Neural progenitor cell (in vitro differentiated cells): Measurements from ENCODE around the gene IL25. TPM values are rescaled to one million over a fixed set of nuclear protein-coding genes. Genes with fewer than 3 reads are reported as not detected.
"Not testable (repeated sequence)": the region's sequence is repeated elsewhere in the genome, so short reads cannot be mapped to it uniquely, and the experiment has no call there.

Experiments
- DNase-seq: peaks from one replicate; pipeline ENCODE4 v3.0.0-alpha.2; 2016; ENCODE audit warnings: low spot score
- H2AFZ ChIP-seq: fragments of 200-600 bp; sonication (generic); replicated peaks from 2 replicates; pipeline ENCODE4 v1.6.1; 2016; ENCODE audit warnings: antibody characterized with exemption
- H3F3A ChIP-seq: fragments of 200-600 bp; sonication (generic); 2 replicates; pipeline ENCODE4 v1.6.1; 2016; ENCODE audit warnings: antibody characterized with exemption, low read depth
- H3K27ac ChIP-seq: fragments of 200-600 bp; sonication (generic); 2 replicates; pipeline ENCODE4 v1.5.1; 2016; ENCODE audit warnings: mild to moderate bottlenecking
- H3K27me3 ChIP-seq: fragments of 200-600 bp; sonication (generic); 2 replicates; pipeline ENCODE4 v1.6.1; 2016; ENCODE audit warnings: mild to moderate bottlenecking, moderate library complexity
- H3K36me3 ChIP-seq: fragments of 200-600 bp; sonication (generic); 2 replicates; pipeline ENCODE4 v1.5.1; 2016
- H3K4me1 ChIP-seq: fragments of 200-600 bp; sonication (generic); 2 replicates; pipeline ENCODE4 v1.6.1; 2016; ENCODE audit warnings: mixed run types
- H3K4me2 ChIP-seq: fragments of 200-600 bp; sonication (generic); 2 replicates; pipeline ENCODE4 v1.6.1; 2016
- H3K4me3 ChIP-seq: fragments of 200-600 bp; sonication (generic); 2 replicates; pipeline ENCODE4 v1.5.1; 2016
- H3K79me2 ChIP-seq: fragments of 200-600 bp; sonication (generic); 2 replicates; pipeline ENCODE4 v1.6.1; 2016; ENCODE audit warnings: low read depth
- H3K9ac ChIP-seq: fragments of 200-600 bp; sonication (generic); 2 replicates; pipeline ENCODE4 v1.6.1; 2016
- H3K9me3 ChIP-seq: fragments of 200-600 bp; sonication (generic); 2 replicates; pipeline ENCODE4 v1.5.1; 2016; ENCODE audit warnings: low read depth
- H4K20me1 ChIP-seq: fragments of 200-600 bp; sonication (generic); 2 replicates; pipeline ENCODE4 v1.6.1; 2016; ENCODE audit warnings: low read depth
- H3K27ac Mint-ChIP-seq: 3 replicates; pipeline ENCODE4 v1.8.0; 2021; ENCODE audit warnings: mixed read lengths
- H3K27me3 Mint-ChIP-seq: 2 replicates; pipeline ENCODE4 v1.8.0; 2022; ENCODE audit warnings: low read depth, mild to moderate bottlenecking, inconsistent platforms, moderate library complexity, mixed read lengths; ENCODE audit not compliant: insufficient read depth
- H3K36me3 Mint-ChIP-seq: 3 replicates; pipeline ENCODE4 v1.8.0; 2021; ENCODE audit warnings: mixed read lengths
- H3K4me1 Mint-ChIP-seq: 3 replicates; pipeline ENCODE4 v1.8.0; 2021; ENCODE audit warnings: mixed read lengths
- H3K4me3 Mint-ChIP-seq: 3 replicates; pipeline ENCODE4 v1.8.0; 2021; ENCODE audit warnings: mild to moderate bottlenecking, moderate library complexity, mixed read lengths
- H3K9me3 Mint-ChIP-seq: 3 replicates; pipeline ENCODE4 v1.8.0; 2020; ENCODE audit warnings: mixed read lengths
- CTCF ChIP-seq: fragments of 200-600 bp; sonication (generic); IDR thresholded peaks from 2 replicates; pipeline ENCODE4 v1.5.1; 2017; ENCODE audit warnings: antibody characterized with exemption, mild to moderate bottlenecking
- EZH2 ChIP-seq: fragments of 200-600 bp; sonication (generic); IDR thresholded peaks from 2 replicates; pipeline ENCODE4 v1.6.1; 2017; ENCODE audit warnings: antibody characterized with exemption, mild to moderate bottlenecking, moderate library complexity
- EZH2phosphoT487 ChIP-seq: fragments of 200-600 bp; sonication (generic); IDR thresholded peaks from 2 replicates; pipeline ENCODE4 v1.6.1; 2017; ENCODE audit warnings: antibody characterized with exemption
- total RNA-seq: library from RNA; depleted of rRNA; stranded (reverse); fragments of >200 nt; gene quantifications from 2 replicates; pipeline ENCODE4 v1.2.3, GENCODE V29; 2015; ENCODE audit warnings: low replicate concordance

Gene IL25
- total RNA-seq, 1 donor from 2014 or later: not detected

- Histone ChIP-seq H3K9me3 (no peaks in the 10 kb centered on the region), H3K4me2 (no peak overlapping the region), H3K4me3 (no peak overlapping the region), H3K27ac (no peak overlapping the region), H3K36me3 (no peaks in the 10 kb centered on the region), H4K20me1 (no peaks in the 10 kb centered on the region), H3F3A (no peaks in the 10 kb centered on the region), H3K9ac (no peak overlapping the region), H3K79me2 (no peaks in the 10 kb centered on the region), H3K4me1 (no peaks in the 10 kb centered on the region), H3K27me3 (peaks cover 6% of the 10 kb centered on the region), H2AFZ (no peak overlapping the region)
- Mint-ChIP-seq H3K4me3 (no peak overlapping the region), H3K9me3 (peaks cover 6% of the 10 kb centered on the region), H3K27me3 (peaks cover 18% of the 10 kb centered on the region), H3K27ac (peak overlapping the region; percentile 37), H3K4me1 (peaks cover 5% of the 10 kb centered on the region), H3K36me3 (no peaks in the 10 kb centered on the region)
- no peak for TF ChIP-seq CTCF
- no peak for TF ChIP-seq EZH2phosphoT487
- no peak for TF ChIP-seq EZH2
- no peak for DNase-seq
These were observed 26.5 kb downstream of the IL25 start for GRCh38 chr14:23399136-23399535.

- no peak for TF ChIP-seq EZH2
- no peak for TF ChIP-seq EZH2phosphoT487
- no peak for TF ChIP-seq CTCF
- Histone ChIP-seq H3K27ac (no peak overlapping the region), H3K9me3 (no peaks in the 10 kb centered on the region), H3K36me3 (no peaks in the 10 kb centered on the region), H4K20me1 (no peaks in the 10 kb centered on the region), H3K4me3 (no peak overlapping the region), H3F3A (no peaks in the 10 kb centered on the region), H2AFZ (no peak overlapping the region), H3K9ac (no peak overlapping the region), H3K4me2 (no peak overlapping the region), H3K27me3 (peaks cover 6% of the 10 kb centered on the region), H3K4me1 (no peaks in the 10 kb centered on the region), H3K79me2 (no peaks in the 10 kb centered on the region)
- Mint-ChIP-seq H3K27me3 (peaks cover 16% of the 10 kb centered on the region), H3K4me3 (no peak overlapping the region), H3K9me3 (peaks cover 6% of the 10 kb centered on the region), H3K36me3 (no peaks in the 10 kb centered on the region), H3K4me1 (peaks cover 5% of the 10 kb centered on the region), H3K27ac (peak overlapping the region; percentile 37)
- DNase-seq: no peak
These were observed 27.0 kb downstream of the IL25 start for GRCh38 chr14:23399591-23399990.

- H3K4me1 ChIP-seq, H3K4me3 ChIP-seq, H3K79me2 ChIP-seq, H3K27ac ChIP-seq, H4K20me1 ChIP-seq, H3K4me1 Mint-ChIP-seq, H3K9ac ChIP-seq, DNase-seq, H3K4me2 ChIP-seq, H3K36me3 ChIP-seq, H3K9me3 Mint-ChIP-seq, H2AFZ ChIP-seq, H3K27ac Mint-ChIP-seq, H3K27me3 ChIP-seq, H3K36me3 Mint-ChIP-seq, H3K9me3 ChIP-seq, H3K4me3 Mint-ChIP-seq, H3F3A ChIP-seq: not testable (repeated sequence)
- peaks cover 18% of the 10 kb centered on the region for H3K27me3 Mint-ChIP-seq
These were observed 28.0 kb downstream of the IL25 start for GRCh38 chr14:23400496-23401149.

GRCh38 chr14:23401291-23401690 is 28.7 kb downstream of the IL25 start:
- H3K27me3 ChIP-seq: peaks cover 6% of the 10 kb centered on the region
- no peaks in the 10 kb centered on the region for H3K79me2 ChIP-seq
- Mint-ChIP-seq H3K9me3 (peaks cover 6% of the 10 kb centered on the region), H3K27ac (no peak overlapping the region), H3K36me3 (no peaks in the 10 kb centered on the region), H3K4me3 (no peak overlapping the region), H3K27me3 (peaks cover 14% of the 10 kb centered on the region), H3K4me1 (peaks cover 8% of the 10 kb centered on the region)
- H3K27ac ChIP-seq: no peak overlapping the region
- no peaks in the 10 kb centered on the region for H3K4me1 ChIP-seq
- no peak overlapping the region for H3K9ac ChIP-seq
- TF ChIP-seq CTCF (no peak), EZH2 (no peak), EZH2phosphoT487 (no peak)
- H2AFZ ChIP-seq: no peak overlapping the region
- no peaks in the 10 kb centered on the region for H4K20me1 ChIP-seq
- H3K9me3 ChIP-seq: no peaks in the 10 kb centered on the region
- no peaks in the 10 kb centered on the region for H3F3A ChIP-seq
- DNase-seq: no peak
- no peaks in the 10 kb centered on the region for H3K36me3 ChIP-seq
- no peak overlapping the region for H3K4me2 ChIP-seq
- no peak overlapping the region for H3K4me3 ChIP-seq
